HG03354 (cell line): ENCODE results near the gene PARD3B.

Experiments
- ATAC-seq: cut with Tn5 transposase; IDR thresholded peaks from one replicate; pipeline ENCODE4 v1.9.1; 2021; ENCODE audit warnings: mild to moderate bottlenecking; ENCODE audit not compliant: unreplicated experiment, poor library complexity, severe bottlenecking

Gene PARD3B

GRCh38 chr2:204737296-204737695, 192.0 kb downstream of the PARD3B start:
- ATAC-seq, result no peak

DNA sequence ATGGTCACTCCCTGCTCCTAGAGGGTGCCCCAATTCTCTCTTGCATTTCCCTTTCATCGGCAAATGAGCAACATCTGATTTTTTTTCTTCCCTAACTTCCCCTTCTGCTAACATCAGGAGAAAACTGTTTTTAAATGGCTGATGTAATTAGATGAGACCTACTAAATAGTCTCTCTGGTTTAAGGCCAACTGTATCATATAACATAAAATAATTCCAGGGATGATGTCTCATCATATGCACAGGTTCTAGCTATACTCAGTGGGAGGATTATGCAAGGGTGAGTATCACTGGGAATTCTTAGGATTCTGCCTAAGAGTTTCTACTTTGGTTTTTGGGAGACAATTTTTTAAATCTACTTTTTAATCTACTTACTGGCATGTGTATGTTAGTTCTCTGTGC, 193.4 kb downstream of the PARD3B start:
- no peak for ATAC-seq

- ATAC-seq, result no peak
These were observed 198.2 kb downstream of the PARD3B start for GRCh38 chr2:204743393-204743960.

DNA sequence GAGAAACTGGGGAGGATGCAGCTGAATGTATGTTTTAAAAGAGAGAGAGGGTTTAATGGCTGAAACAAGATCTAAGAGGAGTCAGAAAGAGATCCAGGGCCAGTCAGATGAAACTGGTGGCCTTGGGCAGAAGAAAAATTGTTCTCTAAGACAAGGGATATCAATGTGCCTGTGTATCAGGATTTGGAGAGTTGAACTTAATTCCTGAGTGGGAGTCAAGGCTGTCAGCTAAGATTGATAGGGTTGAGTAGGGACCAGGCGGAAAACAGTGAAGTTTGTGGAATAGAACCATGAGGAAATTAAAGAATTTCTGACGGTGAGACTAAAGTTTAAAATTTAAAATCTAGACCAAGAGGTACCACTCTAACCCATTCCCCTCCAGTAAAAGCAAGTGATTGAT, 199.2 kb downstream of the PARD3B start:
- ATAC-seq, result no peak

DNA sequence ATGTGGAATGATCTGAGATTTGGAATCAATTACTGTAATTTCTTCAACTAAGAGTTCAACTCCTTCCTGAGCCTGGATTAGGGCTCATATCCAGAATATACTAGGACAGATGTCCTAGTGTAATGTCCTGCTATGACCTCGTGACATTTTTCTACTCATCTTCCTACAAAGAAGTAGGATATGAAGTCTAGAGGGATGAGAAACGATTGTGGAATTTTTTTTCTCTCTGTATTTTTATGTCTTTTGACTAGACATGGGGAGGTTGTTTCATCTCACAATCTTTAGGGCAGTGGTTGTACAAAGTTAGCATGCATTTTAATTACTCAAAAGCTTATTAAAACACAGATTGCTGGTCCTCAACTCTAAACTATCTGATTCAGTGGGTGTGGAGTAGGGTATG, 203.0 kb downstream of the PARD3B start:
- no peak for ATAC-seq

DNA sequence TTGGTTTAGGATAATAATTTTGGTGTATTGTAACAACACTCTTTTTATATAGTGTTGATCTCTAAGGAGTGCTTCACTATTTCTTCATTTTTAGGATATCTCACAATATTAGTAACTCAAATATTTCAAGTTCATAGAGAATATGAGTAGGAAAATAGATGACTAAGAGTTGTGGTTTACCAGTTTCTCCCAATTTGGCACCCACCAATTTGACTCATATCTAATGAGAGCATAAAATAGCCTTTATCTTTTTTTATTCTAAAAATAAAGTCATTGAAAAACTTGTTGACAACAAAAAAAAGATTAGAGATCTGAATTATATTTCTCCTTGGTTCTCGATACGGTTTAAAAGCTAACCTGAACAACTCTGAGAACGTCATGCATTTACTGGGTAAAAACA, 204.0 kb downstream of the PARD3B start:
- ATAC-seq, result no peak

DNA sequence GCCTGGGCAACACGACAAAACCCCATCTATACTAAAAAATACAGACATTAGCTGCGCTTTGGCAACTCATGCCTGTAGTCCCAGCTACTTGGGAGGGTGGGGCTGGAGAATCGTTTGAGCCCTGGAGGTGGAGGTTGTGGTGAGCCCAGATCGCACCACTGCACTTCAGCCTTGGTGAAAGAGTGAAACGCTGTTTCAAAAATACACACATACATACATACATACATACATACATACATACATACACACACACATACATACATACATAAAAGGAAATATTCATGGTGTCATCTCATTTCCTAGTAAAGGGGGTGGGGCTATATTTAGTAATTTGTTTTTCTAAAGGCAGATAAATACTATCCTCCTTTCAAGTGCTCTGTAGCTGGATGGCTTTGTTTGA, 205.1 kb downstream of the PARD3B start:
- ATAC-seq, result no peak

DNA sequence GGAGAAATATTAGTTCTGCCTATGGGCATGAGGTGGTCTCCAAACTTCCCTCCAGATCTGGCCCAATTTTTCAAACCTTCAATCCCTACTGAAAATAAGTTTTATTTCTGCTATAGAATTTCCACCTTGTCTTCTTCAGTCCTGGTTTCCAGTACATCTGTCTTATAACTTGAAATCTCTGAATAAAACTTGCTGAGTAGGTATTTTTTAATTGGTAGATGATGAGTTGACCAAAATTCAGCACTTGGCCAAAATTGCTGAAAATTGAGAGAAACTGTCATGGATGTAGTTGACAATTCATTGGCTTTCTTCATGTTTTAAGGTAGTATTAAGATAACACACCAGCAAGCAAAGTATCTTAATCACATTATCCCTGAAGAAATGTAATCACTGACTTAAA, 206.2 kb downstream of the PARD3B start:
- no peak for ATAC-seq

DNA sequence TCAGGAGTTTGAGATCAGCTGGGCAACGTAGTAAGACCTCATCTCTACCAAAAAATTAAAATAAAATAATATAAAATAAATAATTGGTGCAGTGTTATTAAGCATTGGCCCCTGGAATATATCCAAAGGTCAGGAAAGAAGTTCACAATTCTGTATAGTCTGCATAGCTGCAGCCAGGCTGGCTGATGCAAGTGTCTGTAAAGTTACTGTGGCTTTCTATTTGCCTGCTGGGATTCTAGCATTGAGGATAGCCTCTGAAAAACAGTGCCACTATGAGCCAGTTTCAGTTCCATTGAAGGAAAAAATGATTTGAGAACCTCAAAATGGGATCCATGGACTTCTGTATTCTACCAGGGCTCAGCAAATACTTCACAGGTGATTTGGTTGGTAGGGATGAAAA, 208.6 kb downstream of the PARD3B start:
- no peak for ATAC-seq

GRCh38 chr2:204754898-204755297, 209.6 kb downstream of the PARD3B start:
- ATAC-seq, result no peak

DNA sequence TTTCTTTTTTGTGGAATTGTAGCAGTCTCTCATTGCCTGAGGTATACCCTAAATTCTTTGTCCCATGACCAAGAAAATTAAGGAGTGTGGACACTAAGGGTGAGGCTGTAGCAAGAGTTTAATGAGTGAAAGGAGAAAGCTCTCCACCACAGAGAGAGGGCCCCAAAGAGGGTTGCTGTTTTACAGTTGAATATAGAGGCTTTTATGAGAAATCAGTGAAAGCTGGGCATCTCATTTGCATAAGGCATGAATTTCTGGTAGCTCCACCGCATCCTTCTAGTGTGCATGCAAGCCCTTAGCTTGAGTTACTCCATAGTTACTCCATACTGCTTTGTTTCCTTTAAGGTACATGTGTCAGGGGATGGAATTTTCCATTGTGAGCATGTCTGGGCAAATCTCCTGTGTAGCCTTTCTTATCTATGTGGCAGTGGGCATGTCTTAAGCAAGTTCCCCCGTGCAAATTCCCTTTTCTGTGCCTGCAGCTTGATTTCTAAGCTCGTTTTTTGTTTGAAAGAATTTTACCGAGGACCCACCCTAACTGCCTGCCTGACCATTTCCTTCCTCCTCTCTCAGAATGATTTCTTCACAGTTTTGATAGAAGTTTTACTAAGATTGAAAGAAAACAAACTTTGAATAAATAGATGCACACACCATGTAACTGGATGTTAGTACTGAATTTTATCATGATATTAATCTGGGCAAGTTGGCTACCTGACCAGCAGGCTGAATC, 218.9 kb downstream of the PARD3B start:
- no peak for ATAC-seq

DNA sequence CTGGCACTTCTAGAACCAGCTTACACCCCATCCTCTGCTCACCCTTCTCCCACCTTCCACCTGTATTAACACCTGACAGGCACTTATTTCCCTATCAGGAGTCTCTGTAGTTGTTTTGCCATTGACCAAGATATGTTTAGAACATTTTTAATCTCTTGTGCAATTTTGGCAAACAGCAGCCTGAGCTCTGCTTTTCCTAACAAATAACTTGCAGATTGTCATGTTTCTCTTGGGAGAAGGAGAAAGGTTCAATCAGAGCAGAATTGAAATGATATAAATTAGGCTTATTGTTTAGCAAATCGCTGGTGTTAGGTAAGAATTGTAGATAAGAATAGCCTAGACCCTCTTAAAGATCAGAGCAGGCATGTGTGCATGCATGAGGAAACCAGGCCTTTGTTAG, 225.5 kb downstream of the PARD3B start:
- ATAC-seq, result no peak

- no peak for ATAC-seq
These were observed 226.4 kb downstream of the PARD3B start for GRCh38 chr2:204771721-204772120.

GRCh38 chr2:204772546-204772945, 227.3 kb downstream of the PARD3B start:
- no peak for ATAC-seq

GRCh38 chr2:204775766-204776165, 230.5 kb downstream of the PARD3B start:
- ATAC-seq, result no peak

DNA sequence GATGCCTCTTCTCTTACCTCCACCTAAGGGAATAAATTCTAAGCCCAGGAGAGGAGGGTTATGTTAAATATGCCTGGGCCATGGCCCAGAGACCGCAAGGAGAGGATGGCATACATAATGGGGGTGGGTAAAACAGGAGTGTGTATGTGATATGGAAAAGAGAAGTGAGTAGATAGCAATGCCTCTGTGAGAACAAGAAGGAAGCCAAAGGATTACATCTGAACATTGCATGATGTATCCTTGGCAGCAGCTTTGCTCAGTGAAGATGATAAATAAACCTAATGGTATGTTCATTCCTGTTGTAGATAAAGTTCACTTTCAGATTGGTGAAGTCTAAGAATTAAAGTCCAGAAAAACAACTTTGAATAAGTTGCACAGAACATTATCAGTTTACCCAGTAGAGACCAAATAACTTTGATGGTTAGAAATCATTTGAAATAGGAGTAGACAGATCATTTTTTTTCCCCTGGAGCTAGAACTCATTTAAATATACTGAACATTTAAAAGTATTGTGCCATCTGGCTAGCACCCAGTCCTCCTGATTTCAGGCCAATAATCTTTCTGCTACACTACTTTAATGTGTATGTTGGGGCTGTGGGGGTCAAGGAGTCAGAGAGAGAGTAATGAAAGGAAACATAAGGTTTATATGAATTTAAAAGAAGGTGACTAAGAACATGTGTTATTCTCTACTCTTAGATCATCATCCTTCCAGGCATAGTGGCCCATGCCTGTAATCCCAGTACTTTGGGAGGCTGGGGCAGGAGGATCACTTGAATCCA, 231.7 kb downstream of the PARD3B start:
- ATAC-seq, result no peak

GRCh38 chr2:204779771-204780170, 234.5 kb downstream of the PARD3B start:
- no peak for ATAC-seq

DNA sequence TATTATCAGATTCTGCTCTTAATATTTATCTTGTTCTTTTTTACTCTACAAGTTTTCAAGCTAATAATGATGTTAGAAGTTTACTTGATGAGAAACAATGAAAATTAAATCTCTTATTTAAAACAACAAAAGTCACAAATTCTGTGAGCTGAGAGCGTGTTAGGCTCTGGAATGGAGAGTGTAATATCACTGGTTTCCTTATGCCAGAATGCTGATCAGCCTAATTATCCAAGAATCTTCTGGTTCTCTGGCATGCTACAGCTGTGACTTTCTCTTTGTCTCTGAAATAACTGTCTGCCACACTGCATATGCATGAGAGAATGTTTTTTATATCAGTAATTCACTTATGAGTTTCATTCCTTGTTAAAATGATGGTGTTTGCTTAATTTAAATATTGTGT, 236.7 kb downstream of the PARD3B start:
- no peak for ATAC-seq

GRCh38 chr2:204790076-204790475, 244.8 kb downstream of the PARD3B start:
- no peak for ATAC-seq

GRCh38 chr2:204791230-204791629, 246.0 kb downstream of the PARD3B start:
- ATAC-seq, result no peak

DNA sequence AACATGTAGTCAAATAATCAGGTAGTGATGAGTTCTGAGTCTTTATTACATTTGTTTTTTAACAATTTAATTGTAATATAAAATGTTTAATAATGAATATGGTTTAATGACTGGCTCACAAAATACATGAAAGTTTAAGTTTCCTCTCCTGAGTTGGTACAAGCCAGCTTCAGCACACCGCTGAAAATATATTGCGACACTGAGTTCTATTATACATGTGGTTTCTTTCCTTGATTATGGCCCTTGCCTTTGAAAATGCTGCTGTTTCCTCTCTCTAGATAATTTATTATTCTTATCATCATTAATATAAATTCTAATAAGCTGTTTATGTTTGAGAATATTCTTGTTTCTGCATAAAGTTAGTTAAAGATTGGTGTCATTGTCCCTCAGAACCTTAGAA, 249.3 kb downstream of the PARD3B start:
- no peak for ATAC-seq
